GM12801 (cell line): ENCODE results near the gene ZNF318.

Experiments used
- TF ChIP-seq, protein P1 (sequence below): IDR thresholded peaks from one replicate; pipeline ENCODE4 v1.5.1; 2011; ENCODE audit warnings: control low read depth; ENCODE audit not compliant: insufficient read length; ENCODE audit errors: extremely low read depth

The ZNF318 gene

DNA sequence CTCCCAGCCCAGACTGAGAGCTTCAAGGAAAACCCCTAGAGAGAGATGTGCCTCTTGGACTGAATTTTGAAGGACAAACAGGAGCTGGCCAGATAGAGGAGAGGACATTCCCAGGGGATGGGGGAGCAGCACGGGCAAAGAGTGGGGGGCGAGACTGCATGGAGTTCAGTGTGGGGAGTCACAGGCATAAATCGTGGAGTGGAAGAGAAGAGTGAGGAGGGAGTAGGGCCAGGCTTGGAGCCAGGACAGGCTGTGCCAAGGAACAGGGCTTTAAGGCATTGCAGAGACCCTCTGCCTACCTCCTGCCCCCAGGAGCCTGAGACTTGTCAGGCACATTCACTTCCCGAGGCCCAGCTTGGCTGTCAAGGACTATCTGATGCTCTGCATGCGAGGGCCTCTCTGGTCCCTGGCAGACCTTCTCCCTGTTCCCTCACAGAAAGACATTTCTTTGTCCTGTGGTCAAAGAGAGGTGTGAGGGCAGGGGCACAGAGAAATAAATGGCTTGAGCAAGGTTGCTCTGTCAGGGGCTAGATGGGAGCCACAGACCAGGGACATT is 76.6 kb downstream of the ZNF318 start:
- TF ChIP-seq, protein P1, sequence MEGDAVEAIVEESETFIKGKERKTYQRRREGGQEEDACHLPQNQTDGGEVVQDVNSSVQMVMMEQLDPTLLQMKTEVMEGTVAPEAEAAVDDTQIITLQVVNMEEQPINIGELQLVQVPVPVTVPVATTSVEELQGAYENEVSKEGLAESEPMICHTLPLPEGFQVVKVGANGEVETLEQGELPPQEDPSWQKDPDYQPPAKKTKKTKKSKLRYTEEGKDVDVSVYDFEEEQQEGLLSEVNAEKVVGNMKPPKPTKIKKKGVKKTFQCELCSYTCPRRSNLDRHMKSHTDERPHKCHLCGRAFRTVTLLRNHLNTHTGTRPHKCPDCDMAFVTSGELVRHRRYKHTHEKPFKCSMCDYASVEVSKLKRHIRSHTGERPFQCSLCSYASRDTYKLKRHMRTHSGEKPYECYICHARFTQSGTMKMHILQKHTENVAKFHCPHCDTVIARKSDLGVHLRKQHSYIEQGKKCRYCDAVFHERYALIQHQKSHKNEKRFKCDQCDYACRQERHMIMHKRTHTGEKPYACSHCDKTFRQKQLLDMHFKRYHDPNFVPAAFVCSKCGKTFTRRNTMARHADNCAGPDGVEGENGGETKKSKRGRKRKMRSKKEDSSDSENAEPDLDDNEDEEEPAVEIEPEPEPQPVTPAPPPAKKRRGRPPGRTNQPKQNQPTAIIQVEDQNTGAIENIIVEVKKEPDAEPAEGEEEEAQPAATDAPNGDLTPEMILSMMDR, result no peak

DNA sequence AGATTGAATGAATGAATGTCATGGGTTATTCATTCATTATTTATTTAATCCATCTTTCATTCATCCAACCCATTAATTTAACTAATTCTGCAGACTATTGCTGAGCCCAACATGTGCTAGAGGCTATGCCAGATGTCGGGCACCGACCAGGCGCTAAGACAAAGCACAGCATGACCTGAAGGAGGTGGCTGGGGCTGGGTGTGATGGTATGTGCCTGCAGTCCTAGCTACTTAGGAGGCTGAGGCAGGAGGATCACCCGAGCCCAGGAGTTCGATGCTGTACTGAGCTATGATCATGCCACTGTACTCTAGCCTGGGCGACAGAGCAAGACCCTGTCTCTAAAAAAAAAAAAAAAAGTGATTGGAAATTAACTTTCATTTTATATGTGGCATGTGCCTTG is 77.1 kb downstream of the ZNF318 start:
- TF ChIP-seq, protein P1, result no peak

DNA sequence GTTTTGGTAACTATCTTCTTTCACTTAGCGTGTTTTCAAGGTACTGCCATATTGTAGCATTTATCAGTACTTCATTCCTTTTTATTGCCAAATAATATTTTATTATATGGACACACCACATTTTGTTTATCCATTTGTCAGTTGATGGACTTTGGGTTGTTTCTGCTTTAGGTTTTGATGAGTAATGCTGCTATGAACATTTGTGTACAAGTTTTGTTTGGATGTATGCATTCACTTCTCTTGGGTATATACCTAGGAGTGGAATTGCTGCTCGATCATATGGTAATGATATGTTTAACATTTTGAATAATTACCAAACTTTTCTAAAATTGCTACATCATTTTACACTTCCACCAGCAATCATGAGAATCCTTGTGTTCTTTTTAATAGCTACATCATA is 77.7 kb downstream of the ZNF318 start:
- TF ChIP-seq, protein P1, result no peak

DNA sequence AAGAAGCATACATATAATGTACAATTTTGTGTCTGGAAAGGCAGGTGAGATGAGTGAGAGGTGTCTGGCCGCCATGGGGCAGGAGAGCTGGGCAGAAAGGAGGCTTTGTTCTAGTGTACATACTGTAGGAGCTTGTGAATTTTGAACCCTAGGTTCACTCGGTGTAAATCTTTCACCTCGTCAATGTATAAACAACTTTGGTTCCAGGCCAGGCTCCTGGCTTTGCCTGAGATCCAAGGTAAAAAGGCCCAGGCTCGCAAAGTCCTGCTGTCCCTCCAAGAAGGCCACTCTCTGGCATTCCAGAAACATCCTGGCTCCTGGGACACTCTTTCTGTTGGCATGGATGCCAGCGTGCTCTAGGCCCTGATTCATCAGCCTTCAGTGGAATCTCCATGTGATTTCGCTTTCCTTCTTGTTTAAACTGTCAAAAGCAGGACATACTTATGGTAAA is 78.5 kb downstream of the ZNF318 start:
- TF ChIP-seq, protein P1, result no peak

DNA sequence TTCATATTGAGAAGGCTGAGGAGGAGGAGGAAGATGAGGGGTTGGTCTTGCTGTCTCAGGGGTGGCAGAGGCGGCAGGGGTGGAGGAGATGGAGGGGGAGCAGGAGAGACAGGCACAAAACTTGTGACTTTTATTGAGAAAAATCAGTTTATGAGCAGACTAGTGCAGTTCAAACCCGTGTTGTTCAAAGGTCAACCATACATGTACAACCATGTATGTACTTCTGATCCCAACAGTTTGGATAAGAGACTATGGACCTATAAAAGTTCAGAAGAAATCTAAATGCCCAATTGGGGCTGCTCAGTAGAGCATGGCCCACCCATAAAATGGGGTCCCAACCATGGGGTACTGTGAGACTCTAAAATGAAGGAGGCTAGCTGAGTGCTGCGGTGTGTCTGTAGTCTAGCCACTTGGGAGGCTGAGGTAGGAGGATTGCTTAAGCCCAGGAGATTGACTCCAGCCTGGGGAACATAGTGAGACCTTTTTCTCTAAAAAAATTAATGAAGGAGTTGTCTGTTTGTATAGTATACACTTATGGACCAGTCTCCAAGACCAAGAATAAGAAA is 79.0 kb downstream of the ZNF318 start:
- TF ChIP-seq, protein P1, result no peak

DNA sequence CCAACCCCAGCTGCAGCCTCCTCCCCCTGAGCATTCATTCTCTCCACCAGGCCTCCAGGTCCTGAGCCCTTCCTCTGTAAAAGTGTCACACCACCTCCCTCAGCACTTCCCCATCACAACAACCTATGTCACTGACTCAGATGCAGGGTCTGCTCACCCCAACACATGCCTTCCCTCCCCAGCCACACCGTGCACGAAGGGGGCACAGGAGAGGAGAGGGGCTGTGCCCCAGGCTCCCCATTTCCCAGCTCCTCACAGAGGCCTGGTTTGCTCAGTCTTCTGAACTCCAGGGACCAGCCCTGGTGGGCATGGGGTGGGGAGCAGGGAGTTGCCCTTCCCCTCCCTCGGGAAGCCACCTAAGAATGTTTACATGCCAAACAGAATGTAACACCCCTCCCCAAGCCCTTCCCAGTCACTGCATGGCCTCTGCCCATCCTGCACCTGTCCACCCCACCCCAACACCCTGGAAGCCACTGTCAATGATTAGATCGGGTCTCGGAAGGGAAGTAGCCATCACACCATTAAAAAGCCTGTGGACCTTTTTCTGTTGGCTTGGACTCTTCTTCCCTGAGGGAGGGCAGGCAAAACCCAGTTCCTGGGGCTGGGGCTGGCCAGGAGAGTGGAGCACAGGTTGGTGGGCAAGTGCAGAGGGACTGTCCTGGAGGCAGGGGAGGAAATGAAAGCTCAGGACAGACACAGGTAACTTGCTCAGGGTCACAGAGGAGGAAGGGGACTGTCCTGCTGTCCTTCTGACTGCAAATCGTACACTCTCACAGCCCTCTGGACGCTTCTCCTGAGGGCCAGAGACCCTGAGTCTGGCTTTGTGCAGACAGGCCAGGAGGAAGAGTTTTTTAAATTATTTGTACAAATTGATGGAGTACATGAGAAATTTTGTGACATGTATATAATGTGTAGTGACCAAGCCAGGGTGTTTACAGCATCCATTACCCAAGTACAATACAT is 81.4 kb downstream of the ZNF318 start:
- TF ChIP-seq, protein P1, result no peak

DNA sequence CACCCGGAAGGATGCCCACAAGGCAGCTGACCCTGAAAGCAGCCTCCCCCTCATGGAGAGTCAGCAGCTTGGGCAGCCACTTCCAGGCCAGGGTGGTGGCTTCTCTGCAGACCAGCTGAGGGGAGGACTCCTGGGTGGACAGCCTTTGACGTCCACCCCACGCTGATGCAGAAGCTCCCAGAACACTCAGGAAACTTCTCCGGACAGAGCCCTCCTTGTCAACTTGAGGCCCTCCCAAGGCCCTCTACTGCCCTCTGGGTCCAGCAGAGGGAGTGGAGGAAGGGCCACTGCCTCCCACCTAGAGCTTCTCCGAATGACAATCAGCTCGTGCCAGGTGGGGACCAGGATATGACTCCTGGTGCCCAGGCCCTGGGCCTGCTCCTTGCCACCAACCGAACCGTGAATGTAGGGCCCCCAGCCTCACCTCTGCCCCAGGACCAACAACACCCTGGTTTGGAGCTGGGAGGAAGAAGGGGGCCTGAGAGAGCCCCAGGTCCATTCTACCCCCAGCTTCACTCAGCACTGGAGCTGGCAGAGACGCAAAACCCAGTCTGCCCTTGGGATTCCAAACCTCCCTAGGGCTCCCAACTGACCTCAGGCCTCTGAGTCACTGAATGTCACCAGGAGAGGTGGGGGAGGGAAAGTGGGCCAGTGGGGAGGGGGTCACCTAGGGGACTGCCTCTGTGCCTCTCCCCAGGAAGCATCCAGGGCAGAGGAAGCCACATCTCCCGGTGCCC is 82.3 kb downstream of the ZNF318 start:
- TF ChIP-seq, protein P1, result no peak
